A549 (cell line): ENCODE measurements around the gene ARPP21. TPM values are rescaled to one million over a fixed set of nuclear protein-coding genes. Genes with fewer than 3 reads are reported as not detected.

ENCODE experiments used
- ATAC-seq, 2 experiments: fragments of 200-7000 bp in 1 of 2; fragments of >200 bp in 1 of 2; cut with Nextera tagmentation in 1 of 2; cut with Tn5 transposase in 1 of 2; 3 replicates each; pipeline versions ENCODE4 v1.8.0 to v1.9.1; 2018 to 2020; ENCODE audit warnings: mild to moderate bottlenecking in 1 of 2, moderate library complexity in 1 of 2
- CTCF ChIA-PET: fragments of 300-600 bp; sonication (Branson Sonifier 250); formaldehyde crosslinking; extraction: SDS; loops from one replicate; lab custom pipeline; 2021; ENCODE audit warnings: antibody characterized with exemption, inconsistent platforms; lab: Yijun Ruan, JAX
- POLR2A ChIA-PET: fragments of 350-600 bp; formaldehyde crosslinking; extraction: SDS; loops from one replicate; lab custom pipeline; 2021; ENCODE audit warnings: antibody characterized with exemption, inconsistent platforms; lab: Yijun Ruan, JAX
- DNase-seq, 2 experiments: peaks; one replicate each; pipeline versions ENCODE4 v3.0.0 to v3.0.0-alpha.2; 2011 to 2016; ENCODE audit warnings: low read depth in 1 of 2, low spot score in 1 of 2
- FAIRE-seq: peaks from 2 replicates; lab custom pipeline; 2011; peaks lifted over from hg19 to GRCh38; lab: Jason Lieb, UNC
- H3K27ac ChIP-seq, 2 experiments: fragments of >200 bp; sonication (Bioruptor Twin); formaldehyde crosslinking; 3 replicates each; pipeline ENCODE4 v1.5.1; 2016 to 2017
- H3K4me1 ChIP-seq: fragments of >200 bp; sonication (Bioruptor Twin); formaldehyde crosslinking; 3 replicates; pipeline ENCODE4 v1.6.1; 2016
- H3K4me2 ChIP-seq: fragments of >200 bp; sonication (Bioruptor Twin); formaldehyde crosslinking; 3 replicates; pipeline ENCODE4 v1.6.1; 2016
- H3K4me3 ChIP-seq: fragments of >200 bp; sonication (Bioruptor Twin); formaldehyde crosslinking; 3 replicates; pipeline ENCODE4 v1.5.1; 2016
- H3K9me3 ChIP-seq: fragments of >200 bp; sonication (Bioruptor Twin); formaldehyde crosslinking; 3 replicates; pipeline ENCODE4 v1.6.1; 2016
- CBX2 ChIP-seq: fragments of 200-600 bp; sonication (generic); IDR thresholded peaks from 2 replicates; pipeline ENCODE4 v1.6.1; 2016; ENCODE audit warnings: low read depth, mild to moderate bottlenecking, borderline replicate concordance
- CEBPB ChIP-seq, 2 experiments: fragments of >200 bp in 1 of 2; sonication (Bioruptor Twin) in 1 of 2; formaldehyde crosslinking in 1 of 2; IDR thresholded peaks; 2 replicates each; pipeline ENCODE4 v1.6.1; 2012 to 2016
- ELK1 ChIP-seq: fragments of 150-350 bp; IDR thresholded peaks from 2 replicates; pipeline ENCODE4 v1.6.1; 2014; ENCODE audit warnings: low read depth, mild to moderate bottlenecking, low read length
- FOSL2 ChIP-seq, 2 experiments: fragments of 450-650 bp in 1 of 2; fragments of >200 bp in 1 of 2; sonication (Bioruptor Twin) in 1 of 2; formaldehyde crosslinking; IDR thresholded peaks; 2 replicates each; pipeline versions ENCODE4 v1.5.0 to v1.6.1; 2016 to 2020; ENCODE audit warnings: mild to moderate bottlenecking in 1 of 2, moderate library complexity in 1 of 2
- JUN ChIP-seq, 2 experiments: fragments of >200 bp; sonication (Bioruptor Twin); formaldehyde crosslinking; IDR thresholded peaks; 2 replicates in 1 of 2; 3 replicates in 1 of 2; pipeline ENCODE4 v1.6.1; 2016 to 2017
- KDM1A ChIP-seq: fragments of 200-600 bp; sonication (generic); IDR thresholded peaks from 2 replicates; pipeline ENCODE4 v1.6.1; 2016; ENCODE audit warnings: low read depth, mild to moderate bottlenecking
- MYC ChIP-seq: IDR thresholded peaks from 2 replicates; pipeline ENCODE4 v1.6.1; 2012; ENCODE audit warnings: mild to moderate bottlenecking, inconsistent platforms, low read length, improper control_type of control experiment, borderline replicate concordance
- NR3C1 ChIP-seq: fragments of >200 bp; sonication (Bioruptor Twin); formaldehyde crosslinking; IDR thresholded peaks from 3 replicates; pipeline ENCODE4 v1.6.1; 2017
- PBX3 ChIP-seq: IDR thresholded peaks from 2 replicates; pipeline ENCODE4 v1.6.1; 2012
- PHF8 ChIP-seq: fragments of 200-600 bp; sonication (generic); IDR thresholded peaks from 2 replicates; pipeline ENCODE4 v1.6.1; 2016; ENCODE audit warnings: low read depth, mild to moderate bottlenecking, antibody characterized with exemption, moderate library complexity, borderline replicate concordance
- POLR2AphosphoS2 ChIP-seq: conservative IDR thresholded peaks from 2 replicates; pipeline ENCODE4 v1.6.1; 2012; ENCODE audit warnings: low read length, improper control_type of control experiment, inconsistent platforms
- RCOR1 ChIP-seq: fragments of 150-350 bp; IDR thresholded peaks from 2 replicates; pipeline ENCODE4 v1.6.1; 2014; ENCODE audit warnings: antibody characterized with exemption, low read length, low read depth
- RNF2 ChIP-seq: fragments of 200-600 bp; sonication (generic); IDR thresholded peaks from 2 replicates; pipeline ENCODE4 v1.6.1; 2016; ENCODE audit warnings: low read depth, mild to moderate bottlenecking, antibody characterized with exemption, moderate library complexity, borderline replicate concordance
- TP53 ChIP-seq: fragments of 250-450 bp; sonication (Bioruptor Pico); IDR thresholded peaks from 2 replicates; pipeline ENCODE4 v1.5.0; 2021; ENCODE audit warnings: mild to moderate bottlenecking, moderate library complexity
- ZFP36 ChIP-seq: fragments of 450-650 bp; IDR thresholded peaks from 2 replicates; pipeline ENCODE4 v1.6.1; 2014; ENCODE audit warnings: borderline replicate concordance; ENCODE audit not compliant: partially characterized antibody
- ZSCAN20 ChIP-seq: fragments of 250-450 bp; sonication (Bioruptor Pico); IDR thresholded peaks from 2 replicates; pipeline ENCODE4 v1.8.0; 2022; ENCODE audit warnings: mild to moderate bottlenecking, moderate library complexity
- WGBS: methylation state at CpG from one replicate; pipeline ENCODE4 v1.1.6; 2017; ENCODE audit errors: missing lambda C conversion rate; 5-methylcytosine and 5-hydroxymethylcytosine counted together
- polyA plus RNA-seq, 4 experiments: library from polyadenylated mRNA; depleted of rRNA in 3 of 4; stranded (reverse); fragments of >200 nt; fragmentation: RNase III in 1 of 4; extraction: RNeasy Plus Mini Kit Qiagen cat#74134 plus additional on column Dnase treatment in 1 of 4; gene quantifications; 2 replicates in 3 of 4; 3 replicates in 1 of 4; pipeline ENCODE4 v1.2.3, GENCODE V29; 2011 to 2017
- TF ChIP-seq, protein P1 (sequence below): fragments of >200 bp; sonication (Bioruptor Twin); formaldehyde crosslinking; IDR thresholded peaks from 3 replicates; pipeline ENCODE4 v1.6.1; 2016
- TF ChIP-seq, protein P2 (sequence below): IDR thresholded peaks from 2 replicates; pipeline ENCODE4 v1.6.1; 2012; ENCODE audit warnings: low read depth, borderline replicate concordance

ARPP21 gene
- polyA plus RNA-seq, 2 of the 4 experiments (the other 2 are of a cell fraction), result 0.03 TPM; not detected in 1

- CTCF ChIA-PET, result interaction anchor here (1.1 to 1.6 kb wide), 2 partner anchors 12 to 37 kb away, joined by 3 to 6 read pairs; no protein-coding TSS in a partner anchor
- H3K4me1 ChIP-seq, result 0 out of 3 replicates have a peak, but pooled peaks cover 4% of the 10 kb centered on the region
- no peak for ATAC-seq
- TF ChIP-seq, protein P1, sequence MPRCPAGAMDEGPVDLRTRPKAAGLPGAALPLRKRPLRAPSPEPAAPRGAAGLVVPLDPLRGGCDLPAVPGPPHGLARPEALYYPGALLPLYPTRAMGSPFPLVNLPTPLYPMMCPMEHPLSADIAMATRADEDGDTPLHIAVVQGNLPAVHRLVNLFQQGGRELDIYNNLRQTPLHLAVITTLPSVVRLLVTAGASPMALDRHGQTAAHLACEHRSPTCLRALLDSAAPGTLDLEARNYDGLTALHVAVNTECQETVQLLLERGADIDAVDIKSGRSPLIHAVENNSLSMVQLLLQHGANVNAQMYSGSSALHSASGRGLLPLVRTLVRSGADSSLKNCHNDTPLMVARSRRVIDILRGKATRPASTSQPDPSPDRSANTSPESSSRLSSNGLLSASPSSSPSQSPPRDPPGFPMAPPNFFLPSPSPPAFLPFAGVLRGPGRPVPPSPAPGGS, result no peak
- no peak for TF ChIP-seq ZFP36
- TF ChIP-seq, protein P2, sequence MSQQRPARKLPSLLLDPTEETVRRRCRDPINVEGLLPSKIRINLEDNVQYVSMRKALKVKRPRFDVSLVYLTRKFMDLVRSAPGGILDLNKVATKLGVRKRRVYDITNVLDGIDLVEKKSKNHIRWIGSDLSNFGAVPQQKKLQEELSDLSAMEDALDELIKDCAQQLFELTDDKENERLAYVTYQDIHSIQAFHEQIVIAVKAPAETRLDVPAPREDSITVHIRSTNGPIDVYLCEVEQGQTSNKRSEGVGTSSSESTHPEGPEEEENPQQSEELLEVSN, result no peak
- TF ChIP-seq CEBPB (IDR thresholded peaks at IDR 0.05), result no peak
- no peak for TF ChIP-seq PBX3
- TF ChIP-seq RNF2, result no peak
- no peak for TF ChIP-seq TP53
- TF ChIP-seq MYC, result no peak
- no peak for TF ChIP-seq ELK1
- TF ChIP-seq POLR2AphosphoS2, result no peak
- TF ChIP-seq FOSL2 (IDR thresholded peaks at IDR 0.05), result no peak
- TF ChIP-seq FOSL2 (CRISPR knock-in tag; IDR thresholded peaks at IDR 0.05), result no peak
- TF ChIP-seq NR3C1, result no peak
- POLR2A ChIA-PET, result no interaction called here
- H3K4me3 ChIP-seq, result no peak overlapping the region
- FAIRE-seq, result no peak
- no peaks in the 10 kb centered on the region for H3K9me3 ChIP-seq
- no peak overlapping the region for H3K4me2 ChIP-seq
- H3K27ac ChIP-seq, result no peak overlapping the region
- DNase-seq, result no peak
- WGBS, result 28% methylated on average over 3 of the region's 3 CpGs
Observed at GRCh38 chr3:35635407-35635806, 3.9 kb upstream of the ARPP21 start.

DNA sequence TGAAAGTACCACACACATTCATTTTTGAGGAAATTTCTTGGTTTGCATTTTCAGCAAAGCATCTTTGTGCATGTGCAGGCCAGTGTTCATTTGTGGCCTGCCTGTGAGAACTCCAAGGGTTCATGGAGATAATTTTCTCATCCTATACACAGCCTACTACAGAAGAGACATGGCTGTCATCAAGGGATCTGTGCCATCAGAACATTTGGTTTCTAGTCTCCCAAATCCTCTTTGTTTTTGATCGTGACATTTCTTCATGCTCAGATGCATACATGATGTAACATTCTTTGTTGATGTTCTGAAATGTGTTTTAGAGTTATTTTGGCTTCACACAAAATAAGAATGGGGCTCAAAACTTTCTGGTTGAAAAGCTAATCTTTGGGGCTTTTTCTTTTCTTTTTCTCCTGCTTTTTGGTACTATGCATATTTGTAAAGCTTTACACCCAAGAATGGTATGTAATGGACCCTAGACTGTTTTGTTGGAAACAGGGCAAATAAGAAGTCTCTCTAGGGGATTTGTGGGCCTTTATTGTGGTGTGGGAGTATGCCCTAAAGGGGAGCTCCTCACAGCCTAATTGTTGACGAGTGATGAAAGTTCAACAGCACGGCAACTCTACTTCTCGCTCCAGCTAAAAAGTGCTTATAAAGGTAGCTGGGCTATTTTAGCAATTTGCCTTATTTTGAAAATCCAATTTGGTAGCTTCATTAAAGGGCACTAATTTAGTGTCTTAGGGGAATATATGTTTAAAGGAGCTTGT is 3.2 kb upstream of the ARPP21 start:
- DNase-seq, result no peak
- 78% methylated on average over 4 of the region's 4 CpGs for WGBS
- TF ChIP-seq ZSCAN20 (CRISPR knock-in tag), result no peak
- TF ChIP-seq CBX2, result no peak
- TF ChIP-seq RCOR1, result no peak
- no peak for TF ChIP-seq JUN (IDR thresholded peaks at IDR 0.05)
- TF ChIP-seq KDM1A, result no peak
- TF ChIP-seq POLR2AphosphoS2, result no peak
- TF ChIP-seq, protein P2, result no peak
- TF ChIP-seq PHF8, result no peak
- TF ChIP-seq, all 56 proteins: peak for 0
- CTCF ChIA-PET, result interaction anchor here (1.6 kb wide), 1 partner anchor 11 kb away, joined by 6 read pairs; no protein-coding TSS in a partner anchor
- no peak overlapping the region for H3K4me3 ChIP-seq
- FAIRE-seq, result no peak
- no peak overlapping the region for H3K4me2 ChIP-seq
- POLR2A ChIA-PET, result no interaction called here
- 0 out of 3 replicates have a peak, but pooled peaks cover 4% of the 10 kb centered on the region for H3K4me1 ChIP-seq
- H3K27ac ChIP-seq, result no peak overlapping the region
- H3K9me3 ChIP-seq, result no peaks in the 10 kb centered on the region
- no peak for ATAC-seq
